ENCODE data around the gene UCKL1.

The UCKL1 gene

DNA sequence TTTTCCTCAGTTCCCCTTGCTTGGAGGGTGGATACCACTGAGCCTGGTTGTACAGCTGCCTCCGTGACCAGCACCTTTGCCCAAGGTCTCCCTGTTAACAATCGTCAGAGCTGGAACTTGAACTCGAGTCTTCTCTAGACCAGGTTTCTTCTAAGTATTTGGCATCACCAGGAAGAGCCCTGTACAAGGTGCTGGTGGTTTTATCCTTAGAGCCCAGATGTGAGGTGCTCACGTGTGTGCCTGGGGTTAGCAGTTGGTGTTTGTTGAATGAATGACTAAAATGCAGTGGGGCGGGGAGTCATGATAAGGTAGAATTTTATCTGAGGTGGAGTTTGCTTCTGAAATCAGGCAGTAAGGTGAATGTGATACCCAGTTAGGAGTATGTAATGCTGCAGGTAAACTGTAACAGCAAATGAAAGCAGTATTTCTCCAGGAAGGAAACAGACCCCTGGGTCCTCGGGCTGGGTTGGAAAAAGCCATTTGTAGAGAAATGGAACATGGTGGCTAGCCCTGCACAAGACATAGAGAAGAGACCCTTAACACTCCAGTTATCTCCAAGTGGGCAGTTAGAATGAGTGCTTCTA is 58.1 kb downstream of the UCKL1 start:
- DNase-seq (ENCODE audit: low read depth), result no peak
- H3K4me3 ChIP-seq (ENCODE audit: low read length), result no peak overlapping the region
- TF ChIP-seq, protein P1, sequence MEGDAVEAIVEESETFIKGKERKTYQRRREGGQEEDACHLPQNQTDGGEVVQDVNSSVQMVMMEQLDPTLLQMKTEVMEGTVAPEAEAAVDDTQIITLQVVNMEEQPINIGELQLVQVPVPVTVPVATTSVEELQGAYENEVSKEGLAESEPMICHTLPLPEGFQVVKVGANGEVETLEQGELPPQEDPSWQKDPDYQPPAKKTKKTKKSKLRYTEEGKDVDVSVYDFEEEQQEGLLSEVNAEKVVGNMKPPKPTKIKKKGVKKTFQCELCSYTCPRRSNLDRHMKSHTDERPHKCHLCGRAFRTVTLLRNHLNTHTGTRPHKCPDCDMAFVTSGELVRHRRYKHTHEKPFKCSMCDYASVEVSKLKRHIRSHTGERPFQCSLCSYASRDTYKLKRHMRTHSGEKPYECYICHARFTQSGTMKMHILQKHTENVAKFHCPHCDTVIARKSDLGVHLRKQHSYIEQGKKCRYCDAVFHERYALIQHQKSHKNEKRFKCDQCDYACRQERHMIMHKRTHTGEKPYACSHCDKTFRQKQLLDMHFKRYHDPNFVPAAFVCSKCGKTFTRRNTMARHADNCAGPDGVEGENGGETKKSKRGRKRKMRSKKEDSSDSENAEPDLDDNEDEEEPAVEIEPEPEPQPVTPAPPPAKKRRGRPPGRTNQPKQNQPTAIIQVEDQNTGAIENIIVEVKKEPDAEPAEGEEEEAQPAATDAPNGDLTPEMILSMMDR (IDR thresholded peaks at IDR 0.05; ENCODE audit: insufficient read depth, low read depth, low read length, missing control alignments), result no peak

DNA sequence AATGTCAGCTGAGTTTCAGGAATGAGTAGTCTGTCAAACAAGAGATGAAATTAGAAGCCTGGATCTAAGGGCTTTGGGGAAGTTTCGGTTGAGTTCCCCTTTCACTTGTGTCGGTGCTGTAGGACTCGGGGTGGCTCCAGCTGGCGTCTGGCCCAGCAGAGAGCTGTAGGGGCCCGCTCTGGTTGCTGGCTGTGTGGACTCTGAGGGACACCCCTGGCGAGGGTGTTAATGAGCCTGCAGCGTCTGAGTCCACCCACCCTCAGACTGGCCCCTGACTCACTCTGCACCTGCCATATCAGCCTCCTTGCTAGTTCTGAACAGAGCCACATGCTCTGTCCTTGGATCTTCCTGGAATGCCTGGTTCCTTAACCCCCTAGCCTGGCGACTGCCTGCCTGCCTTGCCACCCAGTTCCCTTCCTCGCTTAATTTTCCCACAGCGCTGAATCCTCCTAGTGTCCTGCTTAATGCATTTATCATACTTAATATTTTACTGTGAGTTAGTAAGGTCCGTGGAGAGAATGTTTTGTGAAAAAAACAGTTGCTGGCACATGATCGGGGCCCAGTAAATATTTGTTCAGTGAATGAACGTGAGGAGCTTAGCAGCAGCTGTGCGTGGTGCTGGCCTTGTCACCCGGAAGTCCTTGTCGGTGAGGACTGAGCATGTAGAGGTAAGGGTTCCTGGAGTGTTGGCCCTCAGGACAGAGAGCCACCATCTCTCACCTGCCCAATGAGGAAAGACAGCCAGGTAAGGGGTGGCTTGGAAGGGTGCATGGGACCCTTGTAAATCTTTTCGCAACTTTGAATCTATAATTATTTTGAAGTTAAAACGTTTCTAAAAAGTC is 59.7 kb downstream of the UCKL1 start:
- DNase-seq (ENCODE audit: low read depth), result peak; percentile 44
- TF ChIP-seq, protein P1 (IDR thresholded peaks at IDR 0.05; ENCODE audit: insufficient read depth, low read depth, low read length, missing control alignments), result no peak
- peak overlapping the region; percentile 53 for H3K4me3 ChIP-seq (ENCODE audit: low read length)

DNA sequence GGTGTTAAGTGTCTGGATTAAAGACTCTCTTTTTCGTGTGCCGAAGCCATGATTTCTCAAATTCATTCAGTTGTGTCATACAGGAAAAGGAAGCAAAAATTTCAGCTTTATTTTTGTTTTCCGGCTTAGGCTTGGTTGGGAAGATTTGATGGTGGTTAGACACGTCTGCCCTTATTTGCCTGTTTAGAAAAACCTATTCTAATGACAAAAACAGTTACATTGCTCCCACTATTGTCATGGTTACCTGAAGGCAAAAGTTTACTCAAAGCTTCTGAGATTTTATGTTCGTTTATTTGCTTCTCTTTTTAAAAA is 60.3 kb downstream of the UCKL1 start:
- peak; percentile 78 for DNase-seq (ENCODE audit: low read depth)
- TF ChIP-seq, protein P1 (IDR thresholded peaks at IDR 0.05; ENCODE audit: insufficient read depth, low read depth, low read length, missing control alignments), result no peak
- H3K4me3 ChIP-seq (ENCODE audit: low read length), result peak overlapping the region; percentile 53

DNA sequence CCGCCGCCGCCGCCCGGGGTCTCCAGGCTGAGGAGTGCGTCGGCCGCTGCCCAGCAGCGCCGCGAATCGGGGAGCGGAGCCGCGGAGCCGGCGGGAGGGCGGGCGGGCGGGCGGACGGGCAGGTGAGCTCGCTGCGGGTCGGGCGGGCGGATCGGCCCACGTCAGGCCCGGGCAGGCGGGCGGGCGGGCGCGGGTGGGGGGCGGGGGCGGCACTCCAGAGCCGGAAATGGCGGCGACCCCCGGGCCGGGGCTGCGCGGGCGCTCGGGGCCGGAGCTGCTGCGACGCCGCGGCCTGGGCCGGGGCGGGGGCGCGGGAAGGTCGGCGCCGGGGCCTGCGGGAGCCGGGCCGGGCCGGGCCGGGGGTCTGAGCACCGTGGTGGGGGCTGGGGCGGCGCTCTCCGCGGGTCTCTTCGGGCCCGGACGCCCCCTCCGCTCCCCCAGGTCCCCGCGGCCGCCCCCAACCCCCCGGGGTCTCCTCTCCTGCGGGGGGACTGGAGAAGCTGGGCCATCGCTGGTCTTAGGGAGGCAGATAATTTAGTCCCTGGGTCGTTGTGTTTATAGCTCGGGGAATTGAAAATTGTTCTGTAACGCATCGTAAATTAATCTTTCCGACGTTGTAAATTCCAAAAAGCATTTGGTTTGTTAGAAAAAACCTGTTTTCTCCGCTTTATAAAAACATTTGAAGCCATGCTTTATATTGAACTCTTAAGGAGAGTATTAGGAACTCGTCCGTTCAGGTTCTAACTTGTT is 60.8 kb downstream of the UCKL1 start:
- no peak for DNase-seq (ENCODE audit: low read depth)
- H3K4me3 ChIP-seq (ENCODE audit: low read length), result peak overlapping the region; percentile 54
- TF ChIP-seq, protein P1 (IDR thresholded peaks at IDR 0.05; ENCODE audit: insufficient read depth, low read depth, low read length, missing control alignments), result no peak

DNA sequence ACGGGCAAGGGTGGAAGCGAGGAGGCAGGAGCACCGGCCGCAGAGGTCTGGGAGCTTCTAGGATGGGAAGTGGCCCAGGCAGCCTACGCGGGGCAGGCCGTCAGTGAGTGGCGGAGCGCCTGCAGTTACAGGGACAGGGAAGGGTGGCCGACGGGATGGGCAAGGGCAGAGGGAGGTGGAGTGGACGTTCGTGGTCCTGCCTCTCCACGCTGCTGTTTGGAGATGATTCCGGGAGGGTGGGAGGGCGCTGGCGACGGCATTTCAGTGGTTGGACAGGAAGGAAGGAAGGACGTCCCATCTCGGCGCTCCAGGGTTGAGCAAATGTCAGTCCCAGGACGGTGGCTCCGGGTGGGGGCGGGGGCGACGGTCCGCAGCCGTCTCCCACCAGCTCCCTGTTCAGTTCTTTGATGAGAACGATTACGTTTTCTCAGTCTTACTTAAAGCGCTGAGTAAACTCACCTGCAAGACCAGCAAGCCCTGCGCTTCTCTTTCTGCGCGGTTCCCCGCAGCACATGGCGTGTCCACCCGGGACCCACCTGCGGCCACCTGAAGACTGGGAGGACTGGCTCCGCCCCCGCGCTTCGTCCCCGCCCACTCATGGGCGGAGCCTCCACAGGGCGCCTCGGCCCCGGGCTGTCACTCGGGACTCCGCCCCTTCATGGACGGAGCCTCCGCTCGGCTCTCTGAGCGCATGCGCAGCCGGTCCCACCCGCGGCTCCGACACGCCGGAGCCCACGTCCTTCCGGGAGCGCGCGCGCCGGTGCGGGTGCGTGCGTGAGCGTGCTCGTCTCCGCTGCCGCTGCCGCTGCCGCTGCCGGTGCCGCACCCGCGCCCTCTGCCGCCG is 61.6 kb downstream of the UCKL1 start, which contains the start of gene DNAJC5:
Gene DNAJC5, plus strand, starts transcription at position 769 of the 844 bp plus-strand sequence. CDS start 33,220 bp downstream, outside the sequence.
- peak; percentile 91 for DNase-seq (ENCODE audit: low read depth)
- H3K4me3 ChIP-seq (ENCODE audit: low read length), result peak within 1 kb of the TSS; percentile 54
- TF ChIP-seq, protein P1 (IDR thresholded peaks at IDR 0.05; ENCODE audit: insufficient read depth, low read depth, low read length, missing control alignments), result no peak

DNA sequence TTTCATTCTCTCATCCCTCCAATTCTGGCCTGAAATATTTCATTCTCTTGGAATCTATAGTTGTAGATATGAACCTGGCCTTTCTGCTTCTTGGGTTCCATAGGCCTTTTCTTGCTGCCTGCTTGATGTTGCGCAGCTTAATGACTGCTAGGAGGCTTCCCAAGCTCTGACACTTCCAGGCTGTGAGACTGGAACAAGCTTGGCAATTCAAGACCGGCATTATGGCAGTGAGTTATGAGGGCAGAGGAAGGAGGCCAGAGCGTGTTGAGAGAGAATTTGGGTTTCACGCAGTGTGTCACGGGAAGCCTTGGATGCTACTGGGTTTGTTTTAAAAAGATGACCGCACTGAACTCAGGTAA is 62.2 kb downstream of the UCKL1 start:
- TF ChIP-seq, protein P1 (IDR thresholded peaks at IDR 0.05; ENCODE audit: insufficient read depth, low read depth, low read length, missing control alignments), result no peak
- H3K4me3 ChIP-seq (ENCODE audit: low read length), result peak overlapping the region; percentile 54
- no peak for DNase-seq (ENCODE audit: low read depth)

Measured in epithelial cell of esophagus (primary cell).